HUDEP-2 (cell line): ENCODE data around the gene CBX1.
"Not testable (repeated sequence)": the region's sequence is repeated elsewhere in the genome, so short reads cannot be mapped to it uniquely, and the experiment has no call there.

Source experiments
- DNase-seq, 76 experiments: peaks; one replicate each; lab custom pipeline; 2025; ENCODE audit not compliant: unreplicated experiment in 76 of 76; lab: John Stamatoyannopoulos, UW

The CBX1 gene

GRCh38 chr17:48074322-48075081 is 26.8 kb downstream of the CBX1 start:
- peak in 62 of 76 experiments; percentile 8 to 81 (median 51) for DNase-seq

GRCh38 chr17:48073566-48074094 is 27.6 kb downstream of the CBX1 start:
- DNase-seq, result not testable (repeated sequence)

GRCh38 chr17:48072811-48073210 is 28.5 kb downstream of the CBX1 start:
- DNase-seq, result not testable (repeated sequence)

GRCh38 chr17:48071654-48072053 is 29.6 kb downstream of the CBX1 start:
- DNase-seq, result no peak

- no peak for DNase-seq
Measured at GRCh38 chr17:48070195-48070594, 31.1 kb downstream of the CBX1 start.

- DNase-seq, result peak in 10 of 76 experiments; percentile 3 to 30 (median 13)
Measured at GRCh38 chr17:48068491-48068961, 32.8 kb downstream of the CBX1 start.

- not testable (repeated sequence) for DNase-seq
Measured at GRCh38 chr17:48067808-48068207, 33.5 kb downstream of the CBX1 start.

- DNase-seq, result no peak
Measured at GRCh38 chr17:48067245-48067644, 34.0 kb downstream of the CBX1 start.

GRCh38 chr17:48066656-48067055 is 34.6 kb downstream of the CBX1 start:
- DNase-seq, result no peak

- DNase-seq, result no peak
Measured at GRCh38 chr17:48066192-48066591, 35.1 kb downstream of the CBX1 start.

GRCh38 chr17:48064638-48065037 is 36.6 kb downstream of the CBX1 start:
- DNase-seq, result no peak

GRCh38 chr17:48062273-48062672 is 39.0 kb downstream of the CBX1 start:
- DNase-seq, result no peak

- no peak for DNase-seq
Measured at GRCh38 chr17:48060249-48060648, 41.0 kb downstream of the CBX1 start.

- DNase-seq, result no peak
Measured at GRCh38 chr17:48059125-48059668, 42.1 kb downstream of the CBX1 start.

GRCh38 chr17:48058393-48059124 is 42.7 kb downstream of the CBX1 start:
- no peak for DNase-seq

GRCh38 chr17:48057626-48058025 is 43.7 kb downstream of the CBX1 start:
- no peak for DNase-seq

GRCh38 chr17:48056879-48057278 is 44.4 kb downstream of the CBX1 start:
- DNase-seq, result no peak

- DNase-seq, result no peak
Measured at GRCh38 chr17:48056246-48056745, 45.0 kb downstream of the CBX1 start.

GRCh38 chr17:48055531-48056245 is 45.6 kb downstream of the CBX1 start:
- no peak for DNase-seq
